Type B pancreatic cell (in vitro differentiated cells): ENCODE data around the gene TM9SF1. TPM values are rescaled to one million over a fixed set of nuclear protein-coding genes. Genes with fewer than 3 reads are reported as not detected.
A peak's percentile ranks its signal among the peaks of the same experiment; 100 is the strongest.

Experiments
- DNase-seq: peaks from one replicate; pipeline ENCODE4 v3.0.0; 2021; ENCODE audit warnings: mixed read lengths; ENCODE audit not compliant: unreplicated experiment; ENCODE audit errors: extremely low spot score
- H3K27ac Mint-ChIP-seq: 2 replicates; pipeline ENCODE4 v1.8.0; 2021; ENCODE audit warnings: mild to moderate bottlenecking, mixed read lengths
- H3K27me3 Mint-ChIP-seq: 2 replicates; pipeline ENCODE4 v1.8.0; 2021; ENCODE audit warnings: mixed read lengths
- H3K36me3 Mint-ChIP-seq: 2 replicates; pipeline ENCODE4 v1.8.0; 2021; ENCODE audit warnings: mixed read lengths
- H3K4me1 Mint-ChIP-seq: one replicate; pipeline ENCODE4 v1.8.0; 2021; ENCODE audit warnings: mixed read lengths; ENCODE audit not compliant: unreplicated experiment
- H3K4me3 Mint-ChIP-seq: 2 replicates; pipeline ENCODE4 v1.8.0; 2021; ENCODE audit warnings: mild to moderate bottlenecking, mixed read lengths
- H3K9me3 Mint-ChIP-seq: 2 replicates; pipeline ENCODE4 v1.8.0; 2021; ENCODE audit warnings: mixed read lengths
- microRNA-seq: library from miRNA; unstranded; fragments of <30 nt; microRNA quantifications from one replicate; pipeline ENCODE4, GENCODE V29; 2020
- total RNA-seq: library from RNA; stranded (reverse); gene quantifications from 2 replicates; pipeline ENCODE4 v1.2.1, GENCODE V29; 2021; ENCODE audit warnings: low replicate concordance
- TF ChIP-seq, protein P1 (sequence below): fragments of 200-600 bp; sonication (generic); conservative IDR thresholded peaks from 2 replicates; pipeline ENCODE4 v1.5.0; 2021; ENCODE audit warnings: antibody characterized with exemption, mild to moderate bottlenecking

TM9SF1 gene
- total RNA-seq, 1 donor from 2014 or later = 50.5 TPM

DNA sequence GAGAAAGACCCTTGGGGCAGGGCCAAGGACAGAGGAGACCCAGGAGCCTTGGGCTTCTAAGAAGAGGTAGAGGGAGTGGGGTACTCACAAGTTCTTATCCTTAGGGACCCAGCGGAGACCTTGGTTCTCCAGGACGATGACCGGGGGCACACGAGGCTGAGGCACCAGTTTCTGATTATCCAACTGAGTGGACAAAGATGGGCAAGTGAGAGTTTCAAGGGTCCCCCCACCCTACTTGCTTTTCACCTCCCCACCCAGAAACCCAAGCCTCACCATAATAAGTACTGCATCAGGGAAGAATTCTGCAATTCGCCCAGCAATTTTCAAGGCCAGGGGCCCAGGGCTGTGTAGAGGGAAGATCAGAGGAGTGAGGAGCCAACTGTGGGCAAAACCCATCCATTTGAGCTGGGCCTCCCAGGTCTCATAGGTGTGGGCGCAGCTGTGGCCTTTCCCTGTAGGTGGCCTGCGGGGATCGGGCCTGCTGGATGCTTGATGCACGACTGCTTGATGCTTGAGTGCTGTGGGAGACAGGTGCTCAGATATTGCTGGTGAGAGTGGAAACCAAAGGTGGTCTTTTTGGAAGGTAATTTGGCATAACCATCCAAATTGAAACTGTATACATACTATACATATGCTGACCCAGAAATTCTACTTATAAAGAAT is 55.8 kb downstream of the TM9SF1 start:
- no peak for DNase-seq
- Mint-ChIP-seq H3K27me3 (no peaks in the 10 kb centered on the region), H3K36me3 (peaks cover 20% of the 10 kb centered on the region), H3K4me1 (peaks cover 41% of the 10 kb centered on the region), H3K9me3 (no peaks in the 10 kb centered on the region), H3K27ac (no peak overlapping the region), H3K4me3 (peak overlapping the region; percentile 89)
- TF ChIP-seq, protein P1, sequence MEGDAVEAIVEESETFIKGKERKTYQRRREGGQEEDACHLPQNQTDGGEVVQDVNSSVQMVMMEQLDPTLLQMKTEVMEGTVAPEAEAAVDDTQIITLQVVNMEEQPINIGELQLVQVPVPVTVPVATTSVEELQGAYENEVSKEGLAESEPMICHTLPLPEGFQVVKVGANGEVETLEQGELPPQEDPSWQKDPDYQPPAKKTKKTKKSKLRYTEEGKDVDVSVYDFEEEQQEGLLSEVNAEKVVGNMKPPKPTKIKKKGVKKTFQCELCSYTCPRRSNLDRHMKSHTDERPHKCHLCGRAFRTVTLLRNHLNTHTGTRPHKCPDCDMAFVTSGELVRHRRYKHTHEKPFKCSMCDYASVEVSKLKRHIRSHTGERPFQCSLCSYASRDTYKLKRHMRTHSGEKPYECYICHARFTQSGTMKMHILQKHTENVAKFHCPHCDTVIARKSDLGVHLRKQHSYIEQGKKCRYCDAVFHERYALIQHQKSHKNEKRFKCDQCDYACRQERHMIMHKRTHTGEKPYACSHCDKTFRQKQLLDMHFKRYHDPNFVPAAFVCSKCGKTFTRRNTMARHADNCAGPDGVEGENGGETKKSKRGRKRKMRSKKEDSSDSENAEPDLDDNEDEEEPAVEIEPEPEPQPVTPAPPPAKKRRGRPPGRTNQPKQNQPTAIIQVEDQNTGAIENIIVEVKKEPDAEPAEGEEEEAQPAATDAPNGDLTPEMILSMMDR = no peak

Small RNA genes lying within 50 kb of the gene (microRNA-seq; reads per million reads assigned to microRNA genes)
- gene MIR7703 = not detected

Other genes with a start within 250 kb of the TM9SF1 start
- 18.8 and 19.7 TPM in 2 replicates for gene DHRS4, start 241.7 kb downstream of the TM9SF1 start, total RNA-seq
- 16.0 and 18.0 TPM in 2 replicates for gene DHRS4L2, start 206.5 kb downstream of the TM9SF1 start, total RNA-seq
- gene CARMIL3, start 143.4 kb downstream of the TM9SF1 start, total RNA-seq = 2.5 and 2.8 TPM in 2 replicates
- not detected in 2 replicates for gene CPNE6, start 123.9 kb downstream of the TM9SF1 start, total RNA-seq
- 35.0 and 40.9 TPM in 2 replicates for gene PCK2, start 101.1 kb downstream of the TM9SF1 start, total RNA-seq
- gene DCAF11, start 80.7 kb downstream of the TM9SF1 start, total RNA-seq = 65.0 and 78.3 TPM in 2 replicates
- 1.3 and 1.8 TPM in 2 replicates for gene NRL, start 80.5 kb downstream of the TM9SF1 start, total RNA-seq
- 0.26 and 0.53 TPM in 2 replicates for gene FITM1, start 64.8 kb downstream of the TM9SF1 start, total RNA-seq
- gene PSME1, start 59.2 kb downstream of the TM9SF1 start, total RNA-seq = 142 and 177 TPM in 2 replicates
- gene EMC9, start 53.9 kb downstream of the TM9SF1 start, total RNA-seq = 16.2 and 25.9 TPM in 2 replicates
- 134 and 155 TPM in 2 replicates for gene PSME2, start 48.8 kb downstream of the TM9SF1 start, total RNA-seq
- 68.6 and 78.4 TPM in 2 replicates for gene RNF31, start 47.9 kb downstream of the TM9SF1 start, total RNA-seq
- 60.0 and 63.4 TPM in 2 replicates for gene IRF9, start 34.2 kb downstream of the TM9SF1 start, total RNA-seq
- 84.2 and 221 TPM in 2 replicates for gene REC8, start 23.4 kb downstream of the TM9SF1 start, total RNA-seq
- gene IPO4, start 6.6 kb downstream of the TM9SF1 start, total RNA-seq = 49.0 and 67.1 TPM in 2 replicates
- gene TSSK4, start 10.3 kb upstream of the TM9SF1 start, total RNA-seq = 0.48 and 0.53 TPM in 2 replicates
- 44.3 and 47.3 TPM in 2 replicates for gene CHMP4A, start 18.0 kb upstream of the TM9SF1 start, total RNA-seq
- 16.9 and 22.6 TPM in 2 replicates for gene MDP1, start 20.6 kb upstream of the TM9SF1 start, total RNA-seq
- gene NEDD8, start 36.9 kb upstream of the TM9SF1 start, total RNA-seq = 158 and 161 TPM in 2 replicates
- gene GMPR2, start 37.5 kb upstream of the TM9SF1 start, total RNA-seq = 53.6 and 66.6 TPM in 2 replicates
- gene TINF2, start 47.2 kb upstream of the TM9SF1 start, total RNA-seq = 41.0 and 58.6 TPM in 2 replicates
- gene TGM1, start 67.7 kb upstream of the TM9SF1 start, total RNA-seq = 10.1 and 16.6 TPM in 2 replicates
- gene RABGGTA, start 76.2 kb upstream of the TM9SF1 start, total RNA-seq = 31.1 and 39.2 TPM in 2 replicates
- 31.4 and 32.9 TPM in 2 replicates for gene DHRS1, start 104.3 kb upstream of the TM9SF1 start, total RNA-seq
- gene NOP9, start 104.4 kb upstream of the TM9SF1 start, total RNA-seq = 26.2 and 33.9 TPM in 2 replicates
- 4.9 and 11.1 TPM in 2 replicates for gene CIDEB, start 112.5 kb upstream of the TM9SF1 start, total RNA-seq
- 6.5 and 9.4 TPM in 2 replicates for gene LTB4R2, start 114.7 kb upstream of the TM9SF1 start, total RNA-seq
- gene LTB4R, start 116.1 kb upstream of the TM9SF1 start, total RNA-seq = 5.1 and 8.8 TPM in 2 replicates
- 2.2 and 2.5 TPM in 2 replicates for gene ADCY4, start 139.6 kb upstream of the TM9SF1 start, total RNA-seq
- 5.6 and 7.5 TPM in 2 replicates for gene RIPK3, start 144.6 kb upstream of the TM9SF1 start, total RNA-seq
- 33.8 and 130 TPM in 2 replicates for gene NFATC4, start 172.7 kb upstream of the TM9SF1 start, total RNA-seq
- 79.2 and 129 TPM in 2 replicates for gene NYNRIN, start 203.6 kb upstream of the TM9SF1 start, total RNA-seq
- gene CBLN3, start 234.2 kb upstream of the TM9SF1 start, total RNA-seq = 1.4 and 2.4 TPM in 2 replicates
- gene KHNYN, start 234.5 kb upstream of the TM9SF1 start, total RNA-seq = 81.3 and 113 TPM in 2 replicates
- 54.1 and 62.1 TPM in 2 replicates for gene SDR39U1, start 247.3 kb upstream of the TM9SF1 start, total RNA-seq